Liver (tissue), 3 donors: ENCODE data around the gene ZCCHC9.

ENCODE experiments used
- CTCF ChIP-seq: fragments of 150-350 bp; IDR thresholded peaks from 2 replicates; pipeline ENCODE4 v1.5.1; 2017; ENCODE audit warnings: improper control_type of control experiment, low read depth, low read length; ENCODE audit not compliant: missing input control
- FOXA2 ChIP-seq: IDR thresholded peaks from 2 replicates; pipeline ENCODE4 v1.6.1; 2016; ENCODE audit warnings: antibody characterized with exemption
- NR2F2 ChIP-seq: IDR thresholded peaks from 2 replicates; pipeline ENCODE4 v1.6.1; 2016; ENCODE audit warnings: antibody characterized with exemption
- RAD21 ChIP-seq, 2 donors: IDR thresholded peaks; 2 replicates each; pipeline ENCODE4 v1.6.1; 2016; ENCODE audit warnings: antibody characterized with exemption in 2 of 2, mild to moderate bottlenecking in 2 of 2
- REST ChIP-seq: IDR thresholded peaks from 2 replicates; pipeline ENCODE4 v1.6.1; 2016; ENCODE audit warnings: antibody characterized with exemption, mild to moderate bottlenecking
- TAF1 ChIP-seq: conservative IDR thresholded peaks from 2 replicates; pipeline ENCODE4 v1.6.1; 2016; ENCODE audit warnings: antibody characterized with exemption, mild to moderate bottlenecking
- donor health status: healthy.
- donor health status: healthy.

GRCh38 chr5:81336556-81336955 is 35.2 kb downstream of the ZCCHC9 start:
- TF ChIP-seq RAD21 (IDR thresholded peaks at IDR 0.05) = no peak
- TF ChIP-seq FOXA2 = no peak
- no peak for TF ChIP-seq CTCF
- no peak for TF ChIP-seq REST
- TF ChIP-seq NR2F2 = no peak
- no peak for TF ChIP-seq TAF1
